ENCODE data around the gene RNF207. TPM values are rescaled to one million over a fixed set of nuclear protein-coding genes. Genes with fewer than 3 reads are reported as not detected.

The RNF207 gene, protein sequence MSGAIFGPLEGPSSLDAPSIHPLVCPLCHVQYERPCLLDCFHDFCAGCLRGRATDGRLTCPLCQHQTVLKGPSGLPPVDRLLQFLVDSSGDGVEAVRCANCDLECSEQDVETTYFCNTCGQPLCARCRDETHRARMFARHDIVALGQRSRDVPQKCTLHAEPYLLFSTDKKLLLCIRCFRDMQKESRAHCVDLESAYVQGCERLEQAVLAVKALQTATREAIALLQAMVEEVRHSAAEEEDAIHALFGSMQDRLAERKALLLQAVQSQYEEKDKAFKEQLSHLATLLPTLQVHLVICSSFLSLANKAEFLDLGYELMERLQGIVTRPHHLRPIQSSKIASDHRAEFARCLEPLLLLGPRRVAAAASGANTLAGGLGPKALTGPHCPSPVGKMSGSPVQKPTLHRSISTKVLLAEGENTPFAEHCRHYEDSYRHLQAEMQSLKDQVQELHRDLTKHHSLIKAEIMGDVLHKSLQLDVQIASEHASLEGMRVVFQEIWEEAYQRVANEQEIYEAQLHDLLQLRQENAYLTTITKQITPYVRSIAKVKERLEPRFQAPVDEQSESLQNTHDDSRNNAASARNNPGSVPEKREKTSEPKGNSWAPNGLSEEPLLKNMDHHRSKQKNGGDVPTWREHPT
- 70.1 TPM for total RNA-seq
- long read RNA-seq, transcript RNF207-201 (18 exons, 3,924 nt), result major isoform, 13 of 81 reads
- long read RNA-seq, transcript RNF207-205 (3 exons, 551 nt), result minor isoform, 5 of 81 reads
- long read RNA-seq, partial matches to known transcripts, result 29 of 81 reads
- long read RNA-seq, other reads (novel, unspliced or antisense), result 34 of 81 reads

DNA sequence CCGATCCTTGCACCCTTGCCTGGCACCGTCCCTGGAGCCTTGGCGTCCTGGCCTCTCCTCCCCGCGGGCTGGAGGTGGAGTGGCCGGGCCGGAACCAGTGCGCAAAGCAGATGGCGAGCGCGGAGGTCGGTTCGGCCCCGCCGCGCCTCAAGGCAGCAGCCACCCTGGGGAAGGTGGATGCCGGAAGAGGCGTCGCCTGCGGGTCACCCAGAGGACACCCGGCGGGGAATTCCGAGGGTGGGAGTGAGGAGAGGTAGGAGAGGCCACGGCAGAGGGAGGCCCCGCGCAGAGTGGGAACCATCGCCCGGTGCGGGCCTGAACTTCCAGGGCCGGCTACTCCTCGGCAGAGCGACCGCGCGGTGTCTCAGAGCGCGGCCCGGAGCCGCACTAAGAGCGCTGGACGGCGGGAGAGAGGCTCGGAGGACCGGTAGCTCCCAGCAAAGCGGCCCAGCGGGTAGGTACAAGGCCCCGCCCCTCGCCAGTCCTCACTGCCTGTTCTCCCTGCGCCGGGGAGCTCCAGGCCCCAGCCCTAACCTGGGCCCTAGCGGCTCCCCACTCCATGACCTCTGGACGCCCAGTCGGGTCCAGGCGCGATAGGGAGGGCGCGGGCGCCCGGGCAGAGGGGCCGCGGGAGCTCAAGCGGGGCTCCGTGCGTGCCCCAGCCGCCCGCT lies at the start of gene RNF207:
Gene RNF207 (plus strand): TSS at position 271 of the 671 bp plus-strand sequence. CDS start 417 bp downstream, outside the sequence.
- DNase-seq (peak; percentile 79), ATAC-seq (ENCODE audit: poor library complexity) (peak; percentile 74)
- intact Hi-C loops (cut with DNase I), result no loop called here

DNA sequence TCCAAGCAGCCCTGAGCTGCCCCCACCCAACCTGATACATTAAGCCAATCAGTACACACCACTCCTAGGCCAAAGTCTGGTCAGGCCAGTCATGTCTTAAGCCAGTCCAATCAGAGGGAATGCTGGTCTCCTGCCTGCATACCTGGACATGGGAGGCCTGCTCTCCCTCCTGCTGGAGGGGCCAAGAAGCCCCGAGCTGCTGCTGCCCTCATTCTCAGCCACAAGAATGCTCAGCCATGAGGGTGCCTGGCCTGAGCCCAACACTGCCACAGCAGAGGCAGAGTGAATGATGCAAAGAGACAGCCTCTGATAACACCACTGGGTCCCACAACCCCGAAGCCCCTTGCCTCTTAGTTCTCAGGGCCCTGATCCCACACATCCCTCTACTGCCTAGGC lies 48.8 kb upstream of the RNF207 start:
- intact Hi-C loops (cut with DNase I), result no loop called here
- ATAC-seq (ENCODE audit: poor library complexity) (no peak), DNase-seq (no peak)

DNA sequence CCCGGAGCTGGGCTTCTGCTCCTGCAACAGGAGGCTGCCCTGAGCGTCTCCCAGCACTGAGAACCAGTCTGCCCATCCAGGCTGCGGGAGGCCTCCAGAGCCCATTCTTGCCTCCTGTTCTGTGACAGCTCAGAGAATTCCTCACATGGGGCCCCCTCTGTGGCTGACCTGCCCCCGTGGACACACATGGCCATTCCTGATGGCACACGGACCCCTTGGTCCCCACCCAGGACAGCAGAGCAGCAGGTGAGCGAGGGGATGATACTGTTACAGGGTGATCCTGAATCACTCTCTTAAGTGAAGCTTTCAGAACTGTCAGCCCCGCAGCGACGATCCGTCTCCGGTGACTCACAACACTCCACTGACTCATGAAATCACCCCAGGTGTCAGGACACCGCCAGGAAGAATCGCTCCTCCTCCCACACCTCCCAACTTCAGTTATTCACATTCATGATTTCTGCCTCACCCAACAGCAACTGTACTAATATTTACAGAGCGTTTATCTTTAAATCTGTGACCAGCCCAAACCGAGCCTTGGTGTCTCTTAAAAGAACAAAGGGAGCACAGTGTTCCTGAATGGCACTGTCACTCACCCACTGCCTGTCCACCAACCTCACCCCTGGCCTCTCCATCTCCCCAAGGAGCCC lies 48.3 kb upstream of the RNF207 start:
- intact Hi-C loops (cut with DNase I), result no loop called here
- no peak for DNase-seq
- ATAC-seq (ENCODE audit: poor library complexity), result no peak

DNA sequence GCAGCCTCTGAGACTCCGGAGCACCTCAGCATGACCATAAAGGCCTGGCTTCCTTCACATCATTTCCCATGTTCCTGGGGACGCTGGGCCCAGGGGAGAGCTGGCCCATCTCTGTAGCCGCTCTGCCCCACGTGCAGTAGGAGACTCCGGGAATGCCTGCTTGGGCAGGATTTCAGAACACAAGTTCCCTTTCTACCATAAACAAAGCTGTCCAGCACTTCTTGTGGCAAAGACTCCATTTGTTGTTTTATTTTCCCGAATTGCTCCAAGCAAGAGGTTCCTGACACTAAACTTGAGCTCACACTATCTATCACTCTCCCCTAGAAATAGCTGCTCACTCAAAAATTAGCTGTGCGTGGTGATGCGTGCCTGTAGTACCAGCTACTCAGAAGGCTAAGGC lies 47.7 kb upstream of the RNF207 start:
- no peak for ATAC-seq (ENCODE audit: poor library complexity)
- intact Hi-C loops (cut with DNase I), result no loop called here
- DNase-seq, result no peak

DNA sequence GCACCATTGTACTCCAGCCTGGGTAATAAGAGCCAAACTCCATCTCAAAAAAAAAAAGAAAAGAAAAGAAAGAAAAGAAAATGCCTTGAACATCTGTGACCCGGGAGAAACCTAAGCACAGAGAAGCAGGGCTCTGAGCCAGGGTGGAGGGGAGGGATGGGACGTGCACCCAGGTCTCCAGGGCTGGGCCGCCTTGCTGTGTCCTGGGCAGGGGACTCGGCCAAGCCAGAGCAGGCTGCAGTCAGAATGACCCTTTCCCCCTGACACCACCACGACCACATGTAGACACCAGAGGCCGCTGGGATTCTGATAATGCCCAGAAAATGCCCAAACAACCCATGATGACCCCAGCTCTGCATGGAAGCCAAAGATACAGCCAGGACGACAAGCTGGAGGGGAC lies 43.6 kb upstream of the RNF207 start:
- DNase-seq (peak; percentile 1), ATAC-seq (ENCODE audit: poor library complexity) (no peak)
- intact Hi-C loops (cut with DNase I), result no loop called here

DNA sequence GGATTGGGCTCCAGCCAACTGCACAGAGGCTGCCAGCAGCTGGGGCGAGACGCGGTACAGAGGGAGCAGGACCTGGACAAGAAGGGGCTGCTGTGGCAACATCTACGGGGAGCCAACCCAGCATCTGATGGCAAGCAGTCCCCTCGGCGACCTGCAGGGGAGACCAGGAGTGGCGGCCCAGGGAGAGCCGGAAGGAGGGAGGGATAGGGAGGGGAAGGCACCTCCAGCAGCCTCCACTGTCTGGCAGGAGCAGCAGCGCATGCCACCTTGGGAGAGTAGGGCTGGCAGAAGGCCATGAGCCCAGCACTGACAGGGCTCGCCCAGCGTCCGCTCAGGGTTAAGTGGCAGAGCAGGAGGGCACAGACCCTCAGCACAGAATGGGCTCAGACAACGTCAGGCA lies 43.1 kb upstream of the RNF207 start:
- DNase-seq, result peak; percentile 30
- intact Hi-C loops (cut with DNase I), result no loop called here

DNA sequence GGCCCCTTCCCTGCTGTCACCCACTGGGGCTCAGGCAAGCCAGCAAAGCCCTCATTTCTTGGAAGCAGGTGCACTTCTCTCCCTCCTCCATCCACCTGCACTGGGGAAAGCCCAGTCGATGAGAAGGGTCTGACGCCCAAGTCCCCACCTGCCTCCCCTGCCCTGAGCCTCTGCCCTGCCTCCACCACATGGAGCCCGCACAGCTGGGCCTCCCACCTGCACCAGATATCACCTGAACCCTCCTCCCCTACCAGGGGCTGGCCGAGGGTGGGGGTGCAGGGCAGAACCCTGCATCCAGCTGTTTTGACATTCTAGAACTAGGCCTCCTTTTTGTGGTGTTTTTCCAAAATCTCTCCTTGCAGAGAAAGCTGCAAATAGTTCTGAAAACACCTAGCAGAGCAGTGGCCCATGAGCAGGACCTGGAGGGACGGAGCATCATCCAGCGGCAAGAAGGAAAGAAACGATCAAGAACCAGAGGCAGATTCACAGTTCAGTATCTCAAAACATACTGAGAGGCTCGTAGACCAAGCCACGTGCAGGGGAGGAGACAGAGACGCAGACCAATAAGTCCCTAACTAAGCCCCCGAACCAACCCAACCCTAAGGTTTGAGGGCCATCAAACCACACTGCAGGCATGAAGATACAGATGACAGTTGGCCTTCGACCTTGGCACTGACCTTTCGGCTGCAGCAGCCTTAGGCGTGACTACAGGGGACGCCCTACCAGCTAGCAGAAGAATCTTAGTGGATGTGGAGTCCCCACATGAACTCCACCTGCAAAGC lies 42.5 kb upstream of the RNF207 start:
- peak; percentile 3 for DNase-seq
- intact Hi-C loops (cut with DNase I), result no loop called here
- ATAC-seq (ENCODE audit: poor library complexity), result no peak

More for the DNA sequence above, 43.1 kb upstream of the RNF207 start:
- ATAC-seq (ENCODE audit: poor library complexity), result no peak

DNA sequence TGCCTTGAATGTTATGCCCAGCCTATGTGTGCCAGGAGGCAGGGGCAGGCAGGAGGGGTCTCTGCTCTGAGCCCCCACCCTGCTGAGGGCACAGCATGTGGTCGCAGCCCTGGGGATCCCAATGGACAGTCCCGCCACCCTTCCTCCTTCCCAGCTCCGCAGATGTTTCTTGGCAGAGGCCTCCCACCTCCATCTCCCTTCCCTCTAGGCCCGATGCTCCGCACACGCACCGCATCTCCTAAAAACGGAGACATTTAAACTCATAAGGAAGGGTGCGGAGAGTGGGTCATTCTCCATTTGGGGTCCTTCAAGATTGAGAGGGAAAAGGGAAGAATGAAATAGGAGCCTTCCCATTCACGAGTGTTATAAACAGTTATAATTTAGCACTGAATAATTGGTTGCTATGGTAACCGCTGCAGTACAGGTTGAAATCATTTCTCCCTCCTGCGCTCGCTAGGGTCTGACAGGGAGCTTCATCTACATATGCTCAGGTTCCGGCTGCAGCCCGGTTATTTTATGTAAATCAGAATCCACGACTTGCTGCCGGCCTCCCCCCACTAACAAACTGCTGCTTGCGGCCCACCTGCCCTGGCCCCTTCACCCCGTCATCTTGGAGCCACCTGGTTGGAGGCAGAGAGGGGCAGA lies 41.8 kb upstream of the RNF207 start:
- ATAC-seq (ENCODE audit: poor library complexity) (no peak), DNase-seq (no peak)
- intact Hi-C loops (cut with DNase I), result no loop called here

DNA sequence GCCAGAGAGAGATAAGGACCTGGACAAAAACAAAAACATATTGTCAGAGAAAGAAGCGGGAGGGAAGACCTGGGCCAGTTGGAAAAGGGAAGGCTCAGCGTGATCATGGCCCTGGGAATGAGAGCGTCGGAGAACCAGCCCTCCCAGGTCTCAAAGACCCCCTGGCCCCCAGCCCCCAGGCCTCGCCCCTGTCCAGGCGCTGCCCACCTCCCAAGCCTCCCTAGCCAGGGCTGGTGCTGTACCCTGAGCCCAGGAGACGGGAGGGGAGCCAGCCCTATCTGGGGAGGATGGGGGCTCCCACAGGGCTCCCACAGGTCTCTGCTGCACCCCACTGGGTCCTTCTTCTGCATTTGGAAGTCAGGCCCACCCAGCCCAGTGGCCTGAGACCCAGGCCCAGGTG lies 40.9 kb upstream of the RNF207 start:
- ATAC-seq (ENCODE audit: poor library complexity) (no peak), DNase-seq (no peak)
- intact Hi-C loops (cut with DNase I), result no loop called here

DNA sequence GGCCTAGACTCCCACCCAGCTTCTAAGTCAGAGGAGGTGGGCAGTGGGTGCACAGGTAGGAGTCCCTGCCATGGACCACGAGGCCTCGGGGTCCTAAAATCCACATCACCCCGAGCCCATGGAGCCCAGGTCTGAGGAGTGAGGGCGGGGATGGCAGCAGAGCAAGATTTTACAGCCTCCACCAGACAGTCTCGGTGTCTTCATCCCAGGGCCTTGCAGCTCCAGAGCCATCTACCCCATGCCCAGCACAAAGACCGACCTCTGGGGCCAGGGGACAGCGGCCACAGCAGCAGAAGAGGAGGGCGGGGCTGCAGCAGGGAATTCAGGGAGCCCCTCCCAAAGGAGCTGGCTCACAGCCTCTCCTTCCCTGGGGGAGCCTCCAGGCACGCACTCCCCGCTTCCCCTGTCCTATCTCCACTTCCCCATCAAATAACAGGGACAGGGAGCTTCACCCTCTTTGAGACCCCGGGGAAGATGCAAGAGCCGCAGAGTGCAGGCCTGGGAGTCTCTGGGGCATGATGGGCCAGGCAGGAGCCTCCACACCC lies 40.4 kb upstream of the RNF207 start:
- intact Hi-C loops (cut with DNase I), result no loop called here
- DNase-seq (no peak), ATAC-seq (ENCODE audit: poor library complexity) (no peak)

DNA sequence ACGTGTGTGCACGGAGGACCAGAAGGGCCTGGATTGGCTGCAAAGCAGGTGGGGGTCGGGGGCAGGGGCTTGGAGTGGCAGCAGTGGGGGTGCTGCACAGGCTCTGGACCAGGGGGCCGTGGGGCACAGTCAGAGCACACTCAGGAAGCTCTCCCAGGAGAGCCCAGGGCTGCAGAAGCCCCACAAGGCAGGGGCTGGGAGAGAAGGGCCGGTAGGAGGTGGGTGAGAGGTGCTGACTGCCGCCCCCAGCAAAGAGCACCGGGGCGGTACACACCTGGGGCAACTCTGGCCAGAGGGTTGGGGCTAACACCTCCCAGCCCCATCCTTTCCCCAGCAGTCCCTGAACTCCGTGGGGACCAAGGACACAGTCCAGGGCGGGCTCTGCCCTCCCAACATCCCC lies 39.7 kb upstream of the RNF207 start:
- ATAC-seq (ENCODE audit: poor library complexity), result no peak
- intact Hi-C loops (cut with DNase I), result no loop called here
- no peak for DNase-seq

DNA sequence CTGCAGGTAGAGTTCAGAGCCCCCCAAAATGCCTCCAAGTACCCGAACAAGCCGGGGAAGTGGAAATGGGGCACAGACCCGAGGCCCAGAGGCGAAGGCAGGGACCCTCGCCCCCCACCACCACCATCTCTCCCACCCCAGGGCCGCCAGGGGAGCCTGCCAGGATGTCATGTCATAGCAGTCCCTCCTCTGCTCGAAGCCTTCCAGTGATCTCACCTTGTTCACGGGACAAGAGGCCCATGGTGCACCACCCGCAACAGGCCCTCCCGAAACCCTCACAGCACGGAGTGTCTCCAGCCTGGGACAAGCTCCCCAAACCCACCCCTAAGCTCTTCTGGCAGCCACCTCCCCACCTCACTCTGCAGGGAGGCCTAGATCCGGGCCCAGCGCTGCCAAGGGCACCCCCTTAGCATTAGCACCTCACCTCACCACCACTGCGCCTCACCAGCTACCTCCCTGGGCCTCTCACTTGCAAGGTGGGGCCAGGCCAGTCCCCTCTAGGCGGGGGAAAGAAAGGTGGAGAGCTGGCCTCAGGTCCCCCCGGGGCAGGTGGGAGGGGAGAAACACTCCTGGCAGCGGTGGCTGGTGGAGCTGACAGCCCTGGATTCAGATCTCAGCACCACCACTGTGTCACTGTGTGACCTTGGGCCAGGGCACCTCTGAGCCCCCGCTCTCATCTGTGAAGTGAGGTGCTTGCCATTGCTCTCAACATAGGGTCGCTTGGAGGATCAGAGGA lies 39.1 kb upstream of the RNF207 start:
- intact Hi-C loops (cut with DNase I), result no loop called here
- no peak for ATAC-seq (ENCODE audit: poor library complexity)
- DNase-seq, result no peak

DNA sequence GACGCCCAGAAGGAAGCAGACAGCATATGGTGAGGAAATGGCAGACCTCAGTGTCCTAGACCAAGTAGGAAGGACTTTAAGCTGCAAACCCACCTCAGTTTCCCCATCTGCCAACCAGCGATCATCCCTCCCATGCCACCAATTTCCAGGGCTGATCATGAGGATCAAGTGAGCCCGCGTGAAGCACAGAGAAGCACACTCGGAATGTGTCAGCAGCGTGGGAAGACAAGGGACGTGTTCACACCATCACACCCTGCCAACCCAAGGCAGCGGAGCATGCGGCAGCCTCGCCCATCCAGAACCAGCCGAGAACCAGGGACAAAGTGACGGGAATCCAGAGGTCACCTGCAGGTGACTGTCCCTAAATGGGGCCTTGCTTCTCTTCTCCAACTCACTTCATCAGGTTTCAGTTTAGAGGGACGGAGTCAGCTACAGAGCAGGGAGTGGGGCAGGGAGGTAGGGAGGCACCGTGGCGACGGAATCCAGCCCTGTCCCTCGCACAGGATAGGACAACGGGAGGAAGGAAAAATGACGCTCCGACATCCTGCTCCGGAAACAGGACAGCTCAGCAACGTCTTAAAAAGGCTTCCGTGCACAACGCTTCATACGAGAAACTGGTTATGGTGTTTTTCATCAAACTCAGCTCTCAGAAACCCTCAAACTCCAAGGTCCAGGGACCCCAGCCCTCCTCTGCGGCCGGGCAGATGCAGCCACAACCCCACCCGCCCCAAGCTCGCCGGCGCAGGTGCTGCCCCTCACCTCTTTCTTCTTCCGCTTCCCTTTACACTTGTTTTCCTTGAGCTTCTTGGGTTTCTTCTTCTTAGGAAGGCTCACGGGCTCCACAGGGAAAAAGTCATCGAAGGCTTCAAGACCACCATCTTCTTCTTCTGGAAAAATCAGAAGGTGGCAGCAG lies 38.3 kb upstream of the RNF207 start:
- ATAC-seq (ENCODE audit: poor library complexity) (no peak), DNase-seq (no peak)
- intact Hi-C loops (cut with DNase I), result no loop called here

DNA sequence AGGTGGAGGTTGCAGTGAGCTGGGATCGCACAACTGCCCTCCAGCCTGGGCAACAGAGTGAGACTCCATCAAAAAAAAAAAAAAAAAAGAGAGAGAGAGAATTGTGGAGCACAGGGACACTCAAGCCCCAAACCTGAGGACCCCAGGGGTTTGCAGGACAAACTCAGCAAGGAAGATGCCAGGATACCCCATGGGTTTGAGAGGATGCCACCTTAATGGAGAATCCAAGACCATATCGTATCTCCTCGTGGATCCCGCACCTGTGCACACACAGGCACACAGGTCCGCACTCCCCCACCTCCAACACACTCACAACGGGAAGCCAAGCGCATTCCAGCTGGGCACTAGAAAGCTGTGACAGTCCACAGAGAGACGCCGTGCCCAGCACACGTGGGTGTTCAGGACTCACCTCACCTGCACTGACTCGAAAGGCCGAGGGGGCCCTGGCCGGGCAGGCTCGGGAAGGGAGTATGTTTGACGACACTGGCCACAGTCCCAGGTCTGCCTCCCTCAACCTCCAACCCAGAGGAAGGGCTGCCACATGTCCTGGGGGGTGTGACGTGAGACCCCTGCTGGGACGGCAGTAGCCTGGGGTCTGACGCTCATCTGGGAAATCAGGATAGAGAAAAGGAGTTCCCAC lies 36.9 kb upstream of the RNF207 start:
- intact Hi-C loops (cut with DNase I), result no loop called here
- ATAC-seq (ENCODE audit: poor library complexity), result no peak
- no peak for DNase-seq

DNA sequence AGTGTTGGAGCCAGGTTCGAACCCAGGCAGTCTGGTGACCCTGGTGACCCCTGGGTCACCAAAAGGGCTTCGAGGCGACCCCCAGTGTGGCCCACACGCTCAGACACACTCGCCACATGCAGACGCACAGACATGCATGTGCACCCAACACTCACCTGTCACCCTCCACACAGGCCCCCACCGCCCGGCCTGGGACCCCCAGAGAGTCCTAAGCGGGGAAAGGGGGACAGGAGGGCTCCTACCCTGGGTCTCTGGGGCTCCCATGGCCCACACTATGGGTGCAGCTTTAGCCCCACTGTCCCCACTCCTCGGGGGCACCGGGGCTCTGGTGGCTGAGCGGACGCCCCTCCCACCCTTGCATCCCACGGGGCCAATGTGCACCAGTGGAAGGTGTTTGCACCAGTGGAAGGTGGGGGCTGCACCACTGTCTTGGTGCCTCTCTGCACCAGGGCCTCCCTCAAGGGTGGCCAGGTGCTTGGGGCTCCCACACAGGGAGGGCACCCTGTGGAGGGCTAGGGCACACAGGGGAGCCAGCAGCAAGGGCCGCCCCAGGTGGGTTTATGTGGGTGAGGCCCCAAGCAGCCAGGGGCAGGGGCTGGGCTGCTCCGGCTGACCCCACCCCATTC lies 35.7 kb upstream of the RNF207 start:
- no peak for DNase-seq
- intact Hi-C loops (cut with DNase I), result loop anchor here (10.0 kb wide), 1 partner anchor 115 kb away; no protein-coding TSS in a partner anchor
- ATAC-seq (ENCODE audit: poor library complexity), result no peak

Measured in Right ventricle myocardium superior (tissue), 1 donor.